K562 (cell line): ENCODE results near the gene CFAP107. TPM values are rescaled to one million over a fixed set of nuclear protein-coding genes. Genes with fewer than 3 reads are reported as not detected.

ENCODE experiments used
- CEBPG ChIP-seq, 3 experiments: fragments of 200-800 bp in 1 of 3; sonication (Bioruptor generic) in 1 of 3; sonication (generic) in 1 of 3; formaldehyde crosslinking in 1 of 3; IDR thresholded peaks in 2 of 3; conservative IDR thresholded peaks in 1 of 3; 2 replicates each; pipeline versions ENCODE4 v1.6.1 to v1.8.0; 2016 to 2022; ENCODE audit warnings: missing compliant biosample characterization in 2 of 3, missing genetic modification characterization in 2 of 3, mild to moderate bottlenecking in 1 of 3, missing genetic modification reagents in 1 of 3
- DACH1 ChIP-seq: fragments of 450-650 bp; IDR thresholded peaks from 2 replicates; pipeline ENCODE4 v1.6.1; 2018; ENCODE audit not compliant: partially characterized antibody
- DIDO1 ChIP-seq: fragments of 450-650 bp; IDR thresholded peaks from 2 replicates; pipeline ENCODE4 v1.6.1; 2016; ENCODE audit warnings: low read depth, missing biosample characterization, missing genetic modification characterization
- FIP1L1 ChIP-seq: fragments of 200-400 bp; formaldehyde crosslinking; IDR thresholded peaks from 2 replicates; pipeline ENCODE4 v1.6.1; 2018; ENCODE audit warnings: mild to moderate bottlenecking, low read depth, low read length; ENCODE audit not compliant: poor library complexity, severe bottlenecking
- KDM2B ChIP-seq: fragments of 250-450 bp; sonication (Bioruptor Pico); IDR thresholded peaks from 2 replicates; pipeline ENCODE4 v1.8.0; 2021; ENCODE audit warnings: mild to moderate bottlenecking, moderate library complexity
- MTF1 ChIP-seq: fragments of 250-450 bp; sonication (Bioruptor Pico); IDR thresholded peaks from 2 replicates; pipeline ENCODE4 v1.9.0; 2021; ENCODE audit warnings: moderate library complexity, mild to moderate bottlenecking, inconsistent platforms, borderline replicate concordance
- MYBL2 ChIP-seq, 2 experiments: fragments of 450-650 bp in 1 of 2; sonication (generic) in 1 of 2; formaldehyde crosslinking in 1 of 2; IDR thresholded peaks; 2 replicates each; pipeline versions ENCODE4 v1.6.1 to v1.8.1; 2017 to 2022; ENCODE audit warnings: borderline replicate concordance in 1 of 2, inconsistent platforms in 1 of 2, low read depth in 1 of 2, mild to moderate bottlenecking in 1 of 2, missing genetic modification reagents in 1 of 2, moderate library complexity in 1 of 2
- NBN ChIP-seq: fragments of 450-650 bp; IDR thresholded peaks from 2 replicates; pipeline ENCODE4 v1.6.1; 2016; ENCODE audit warnings: low read depth, mild to moderate bottlenecking
- PHB2 ChIP-seq: fragments of 450-650 bp; IDR thresholded peaks from 2 replicates; pipeline ENCODE4 v1.6.1; 2017; ENCODE audit warnings: low read depth
- RBFOX2 ChIP-seq: fragments of 200-400 bp; formaldehyde crosslinking; IDR thresholded peaks from 2 replicates; pipeline ENCODE4 v1.6.1; 2017; ENCODE audit warnings: low read depth, mild to moderate bottlenecking, low read length, moderate library complexity
- RNF219 ChIP-seq: fragments of 250-450 bp; sonication (Bioruptor Pico); IDR thresholded peaks from 2 replicates; pipeline ENCODE4 v1.5.0; 2022; ENCODE audit warnings: mild to moderate bottlenecking
- SMAD4 ChIP-seq: fragments of 250-450 bp; sonication (Bioruptor Pico); conservative IDR thresholded peaks from 2 replicates; pipeline ENCODE4 v1.8.0; 2021; ENCODE audit warnings: inconsistent platforms, mild to moderate bottlenecking, moderate library complexity
- ZEB2 ChIP-seq: fragments of 450-650 bp; IDR thresholded peaks from 2 replicates; pipeline ENCODE4 v1.6.1; 2016
- ZNF431 ChIP-seq: sonication (generic); formaldehyde crosslinking; IDR thresholded peaks from 2 replicates; pipeline ENCODE4 v1.8.0; 2022; ENCODE audit warnings: mild to moderate bottlenecking, missing genetic modification reagents
- ZNF76 ChIP-seq: fragments of 250-450 bp; sonication (Bioruptor Pico); IDR thresholded peaks from 2 replicates; pipeline ENCODE4 v1.4.0; 2020; ENCODE audit warnings: mild to moderate bottlenecking, moderate library complexity, borderline replicate concordance
- ZNF766 ChIP-seq: fragments of 200-800 bp; sonication (Bioruptor generic); conservative IDR thresholded peaks from 2 replicates; pipeline ENCODE4 v1.6.1; 2016; ENCODE audit warnings: missing genetic modification characterization, missing compliant biosample characterization
- ZNF780A ChIP-seq: fragments of 250-450 bp; sonication (Bioruptor Pico); IDR thresholded peaks from 2 replicates; pipeline ENCODE4 v1.5.0; 2021; ENCODE audit warnings: mild to moderate bottlenecking
- polyA plus RNA-seq, 8 experiments: library from polyadenylated mRNA; depleted of rRNA in 4 of 8; stranded (reverse) in 5 of 8; unstranded in 3 of 8; fragments of >200 nt; fragmentation: Nextera tagmentation in 2 of 8; fragmentation: Illumina TruSeq in 1 of 8; extraction: Ambion mirVana in 2 of 8; extraction: Trizol in 1 of 8; gene quantifications; 2 replicates each; pipeline versions ENCODE4 v1.2.1 to v1.2.3, GENCODE V29; 2011 to 2014; ENCODE audit warnings: inconsistent platforms in 1 of 8, missing spikeins in 1 of 8
- total RNA-seq, 7 experiments: library from RNA; depleted of rRNA in 6 of 7; stranded (reverse); fragments of >200 nt in 6 of 7; fragmentation: Illumina TruSeq in 2 of 7; extraction: Trizol in 2 of 7; gene quantifications; 2 replicates each; pipeline versions ENCODE4 v1.2.1 to v1.2.3, GENCODE V29; 2011 to 2021; ENCODE audit warnings: low replicate concordance in 1 of 7
- TF ChIP-seq, protein P1 (sequence below): fragments of 250-450 bp; sonication (Bioruptor Pico); IDR thresholded peaks from 2 replicates; pipeline ENCODE4 v1.4.0; 2020; ENCODE audit warnings: mild to moderate bottlenecking, moderate library complexity
- TF ChIP-seq, protein P2 (sequence below): fragments of 450-650 bp; formaldehyde crosslinking; IDR thresholded peaks from 2 replicates; pipeline ENCODE4 v1.4.0; 2020; ENCODE audit warnings: mild to moderate bottlenecking, moderate library complexity

CFAP107 gene
- total and polyA plus RNA-seq, 9 of the 15 experiments (the other 6 are each of a cell fraction or from before 2014, with no cell fraction given) = 0.03 to 0.08 TPM; not detected in 7

GRCh38 chr1:12745126-12745991 is 641 bp upstream of the CFAP107 start (continued):
- TF ChIP-seq, protein P1, sequence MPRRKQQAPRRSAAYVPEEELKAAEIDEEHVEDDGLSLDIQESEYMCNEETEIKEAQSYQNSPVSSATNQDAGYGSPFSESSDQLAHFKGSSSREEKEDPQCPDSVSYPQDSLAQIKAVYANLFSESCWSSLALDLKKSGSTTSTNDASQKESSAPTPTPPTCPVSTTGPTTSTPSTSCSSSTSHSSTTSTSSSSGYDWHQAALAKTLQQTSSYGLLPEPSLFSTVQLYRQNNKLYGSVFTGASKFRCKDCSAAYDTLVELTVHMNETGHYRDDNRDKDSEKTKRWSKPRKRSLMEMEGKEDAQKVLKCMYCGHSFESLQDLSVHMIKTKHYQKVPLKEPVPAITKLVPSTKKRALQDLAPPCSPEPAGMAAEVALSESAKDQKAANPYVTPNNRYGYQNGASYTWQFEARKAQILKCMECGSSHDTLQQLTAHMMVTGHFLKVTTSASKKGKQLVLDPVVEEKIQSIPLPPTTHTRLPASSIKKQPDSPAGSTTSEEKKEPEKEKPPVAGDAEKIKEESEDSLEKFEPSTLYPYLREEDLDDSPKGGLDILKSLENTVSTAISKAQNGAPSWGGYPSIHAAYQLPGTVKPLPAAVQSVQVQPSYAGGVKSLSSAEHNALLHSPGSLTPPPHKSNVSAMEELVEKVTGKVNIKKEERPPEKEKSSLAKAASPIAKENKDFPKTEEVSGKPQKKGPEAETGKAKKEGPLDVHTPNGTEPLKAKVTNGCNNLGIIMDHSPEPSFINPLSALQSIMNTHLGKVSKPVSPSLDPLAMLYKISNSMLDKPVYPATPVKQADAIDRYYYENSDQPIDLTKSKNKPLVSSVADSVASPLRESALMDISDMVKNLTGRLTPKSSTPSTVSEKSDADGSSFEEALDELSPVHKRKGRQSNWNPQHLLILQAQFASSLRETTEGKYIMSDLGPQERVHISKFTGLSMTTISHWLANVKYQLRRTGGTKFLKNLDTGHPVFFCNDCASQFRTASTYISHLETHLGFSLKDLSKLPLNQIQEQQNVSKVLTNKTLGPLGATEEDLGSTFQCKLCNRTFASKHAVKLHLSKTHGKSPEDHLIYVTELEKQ = no peak
- no peak for TF ChIP-seq DACH1
- peak; percentile 51; the same call in 1 of the 2 replicates for TF ChIP-seq NBN
- TF ChIP-seq ZNF766 (CRISPR knock-in tag) = peak; percentile 99
- TF ChIP-seq MYBL2 (IDR thresholded peaks at IDR 0.05; ENCODE audit: low read depth) = no peak
- TF ChIP-seq MYBL2 (CRISPR knock-in tag; IDR thresholded peaks at IDR 0.05; ENCODE audit: borderline replicate concordance) = no peak
- TF ChIP-seq CEBPG (CRISPR knock-in tag; IDR thresholded peaks at IDR 0.05) = peak; percentile 95
- peak; percentile 97 to 100 for TF ChIP-seq CEBPG (tag; conservative IDR thresholded peaks at IDR 0.05 in 1 of 2, IDR thresholded peaks at IDR 0.05 in 1 of 2)
- TF ChIP-seq PHB2 = no peak
- no peak for TF ChIP-seq ZNF431
- no peak for TF ChIP-seq DIDO1 (tag)
- TF ChIP-seq MTF1 (CRISPR knock-in tag) = no peak
- 0 out of 2 replicates have a peak, but pooled peaks have one; percentile 39 for TF ChIP-seq ZNF76 (CRISPR knock-in tag)
- TF ChIP-seq RBFOX2 = no peak
- TF ChIP-seq FIP1L1 = no peak
- TF ChIP-seq, protein P2, sequence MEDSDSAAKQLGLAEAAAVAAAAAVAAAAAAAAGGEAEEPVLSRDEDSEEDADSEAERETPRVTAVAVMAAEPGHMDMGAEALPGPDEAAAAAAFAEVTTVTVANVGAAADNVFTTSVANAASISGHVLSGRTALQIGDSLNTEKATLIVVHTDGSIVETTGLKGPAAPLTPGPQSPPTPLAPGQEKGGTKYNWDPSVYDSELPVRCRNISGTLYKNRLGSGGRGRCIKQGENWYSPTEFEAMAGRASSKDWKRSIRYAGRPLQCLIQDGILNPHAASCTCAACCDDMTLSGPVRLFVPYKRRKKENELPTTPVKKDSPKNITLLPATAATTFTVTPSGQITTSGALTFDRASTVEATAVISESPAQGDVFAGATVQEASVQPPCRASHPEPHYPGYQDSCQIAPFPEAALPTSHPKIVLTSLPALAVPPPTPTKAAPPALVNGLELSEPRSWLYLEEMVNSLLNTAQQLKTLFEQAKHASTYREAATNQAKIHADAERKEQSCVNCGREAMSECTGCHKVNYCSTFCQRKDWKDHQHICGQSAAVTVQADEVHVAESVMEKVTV (CRISPR knock-in tag) = no peak
- TF ChIP-seq ZNF780A = no peak
- peak; percentile 73; the same call in 1 of the 2 replicates for TF ChIP-seq ZEB2
- TF ChIP-seq SMAD4 (CRISPR knock-in tag) = 0 out of 2 replicates have a peak, but pooled peaks have one; percentile 53
- no peak for TF ChIP-seq KDM2B (CRISPR knock-in tag)
- no peak for TF ChIP-seq RNF219 (CRISPR knock-in tag)
